Cardiac septum (tissue), 1 donor: ENCODE measurements around the gene RPL18. TPM values are rescaled to one million over a fixed set of nuclear protein-coding genes. Genes with fewer than 3 reads are reported as not detected.
"Not testable (repeated sequence)": the region's sequence is repeated elsewhere in the genome, so short reads cannot be mapped to it uniquely, and the experiment has no call there.

Source experiments
- DNase-seq: peaks from one replicate; pipeline ENCODE4 v3.0.0-alpha.2; 2020; ENCODE audit warnings: low spot score
- intact Hi-C: fragments of 100-400 bp; cut with DNase I; formaldehyde crosslinking; loops from one replicate; pipeline ENCODE4 v1.14.0; 2022
- long read RNA-seq: library from polyadenylated mRNA; unstranded; transcript quantifications from one replicate; pipeline ENCODE4 v2.0.0, GENCODE V29; 2021
- total RNA-seq: library from RNA; stranded (reverse); fragmentation: NEBNext Ultra II Directional; extraction: Animal tissue kit (Norgen Biotek cat#: 25700); gene quantifications from one replicate; pipeline ENCODE4 v1.2.1, GENCODE V29; 2021
- donor health status: DM: no; HTN: no; CAD: no.

RPL18 gene
- total RNA-seq, result 437 TPM
- long read RNA-seq, transcript RPL18-208 (7 exons, 1,004 nt), result major isoform, 52 of 60 reads
- long read RNA-seq, partial matches to known transcripts, result 4 of 60 reads
- long read RNA-seq, other reads (novel, unspliced or antisense), result 0 of 60 reads

DNA sequence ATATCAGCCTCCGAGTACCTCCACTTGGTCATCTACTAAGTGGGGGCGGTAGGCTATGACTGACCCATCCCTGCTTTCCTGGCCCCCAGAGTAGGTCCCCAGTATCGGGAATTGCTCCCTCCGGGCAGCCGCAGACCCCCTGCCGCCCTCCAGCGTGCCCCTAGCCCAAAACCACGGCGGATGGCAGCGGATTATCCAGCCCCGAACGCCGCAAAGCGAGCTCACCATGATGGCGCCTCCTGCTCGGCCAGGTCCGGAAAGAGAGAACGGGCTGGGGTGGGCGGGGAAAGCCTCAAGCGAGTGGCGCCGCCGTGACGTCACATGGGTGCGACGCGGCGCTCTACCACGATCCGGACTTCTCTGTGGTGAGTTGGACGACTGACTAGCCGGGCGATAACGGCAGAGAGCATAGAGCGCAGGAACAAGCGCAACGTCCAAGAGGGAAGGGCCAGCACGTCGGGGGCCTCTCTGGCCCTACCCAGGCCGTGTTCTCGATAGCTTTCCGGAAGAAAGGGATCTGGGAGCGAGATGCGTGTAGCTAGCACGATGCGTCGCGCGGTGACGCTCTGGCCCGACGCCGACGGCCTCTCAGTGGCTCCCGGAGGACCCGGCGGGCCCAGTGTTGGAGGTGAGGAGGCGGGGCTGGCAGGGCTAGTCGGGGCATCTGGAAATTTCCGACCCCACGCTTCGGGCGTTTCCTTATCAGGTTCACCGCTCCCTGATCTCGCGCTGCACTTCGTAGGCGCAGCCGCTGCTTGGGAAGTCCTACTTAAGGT is at the start of gene RPL18, which contains the start of gene SPHK2:
TSS of gene RPL18 (minus strand) at position 263 of the 776 bp plus-strand sequence. CDS start at position 228, 35 bp downstream.
TSS of gene SPHK2 (plus strand) at position 591 of the 776 bp plus-strand sequence. CDS start 1,009 bp downstream, outside the sequence.
- DNase-seq, result peak; percentile 98
- intact Hi-C loops, result no loop called here

- intact Hi-C loops, result no loop called here
- DNase-seq, result no peak
Measured at GRCh38 chr19:48668761-48669160, 49.8 kb upstream of the RPL18 start.

GRCh38 chr19:48668332-48668731 is 49.4 kb upstream of the RPL18 start:
- intact Hi-C loops, result no loop called here
- DNase-seq, result no peak

- intact Hi-C loops, result no loop called here
- DNase-seq, result no peak
Measured at GRCh38 chr19:48665786-48666185, 46.8 kb upstream of the RPL18 start.

GRCh38 chr19:48664476-48664875 is 45.5 kb upstream of the RPL18 start:
- intact Hi-C loops, result loop anchor here (5.0 kb wide), 1 partner anchor 118 kb away; no protein-coding TSS in a partner anchor
- no peak for DNase-seq

DNA sequence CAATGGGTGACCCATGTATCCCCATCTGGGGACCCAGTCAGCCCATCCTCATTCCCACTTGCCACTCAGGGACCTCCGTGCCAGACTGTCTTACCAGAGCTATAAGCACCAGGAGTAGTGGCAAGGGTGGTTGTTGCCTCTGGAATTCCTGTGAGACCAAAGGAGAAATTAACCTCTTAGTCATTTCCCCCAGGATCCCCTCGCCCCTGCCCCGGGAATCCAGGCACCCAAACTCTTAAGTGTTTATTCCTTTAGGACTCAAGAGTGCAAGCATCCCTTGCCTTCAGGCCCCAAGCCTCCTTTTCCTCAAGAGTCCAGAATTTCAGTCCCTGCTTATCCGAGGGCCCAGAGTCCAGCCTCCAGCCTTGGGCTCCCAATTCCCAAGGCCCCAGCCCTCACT is 44.7 kb upstream of the RPL18 start:
- intact Hi-C loops, result loop anchor here (5.0 kb wide), 1 partner anchor 119 kb away; no protein-coding TSS in a partner anchor
- DNase-seq, result no peak

GRCh38 chr19:48661711-48662090 is 42.7 kb upstream of the RPL18 start:
- DNase-seq, result no peak
- intact Hi-C loops, result loop anchor here (5.0 kb wide), 1 partner anchor 121 kb away; no protein-coding TSS in a partner anchor

- intact Hi-C loops, result loop anchor here (5.0 kb wide), 1 partner anchor 121 kb away; no protein-coding TSS in a partner anchor
- peak; percentile 91 for DNase-seq
Measured at GRCh38 chr19:48660852-48661710, 42.1 kb upstream of the RPL18 start.

DNA sequence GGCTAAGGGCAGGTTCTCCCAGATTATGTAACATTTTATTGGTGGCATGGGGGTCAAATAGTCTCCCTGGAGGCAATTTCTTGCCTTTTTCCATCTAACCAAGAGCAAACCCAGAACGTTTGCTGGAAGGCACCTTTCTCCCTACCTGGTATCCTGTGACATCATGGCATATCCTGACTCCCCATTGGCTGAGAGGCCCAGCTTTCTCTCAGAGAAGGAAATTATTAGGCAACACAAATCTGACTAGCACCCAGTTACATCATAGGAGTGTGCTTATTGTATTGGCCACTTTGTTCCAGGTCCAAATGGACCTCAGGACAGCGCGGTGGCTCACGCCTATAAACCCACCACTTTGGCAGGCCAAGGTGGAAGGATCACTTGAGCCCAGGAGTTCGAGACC is 40.8 kb upstream of the RPL18 start:
- intact Hi-C loops, result loop anchor here (5.0 kb wide), 1 partner anchor 123 kb away; no protein-coding TSS in a partner anchor
- DNase-seq, result no peak

GRCh38 chr19:48658483-48658882 is 39.5 kb upstream of the RPL18 start:
- DNase-seq, result no peak
- intact Hi-C loops, result no loop called here

DNA sequence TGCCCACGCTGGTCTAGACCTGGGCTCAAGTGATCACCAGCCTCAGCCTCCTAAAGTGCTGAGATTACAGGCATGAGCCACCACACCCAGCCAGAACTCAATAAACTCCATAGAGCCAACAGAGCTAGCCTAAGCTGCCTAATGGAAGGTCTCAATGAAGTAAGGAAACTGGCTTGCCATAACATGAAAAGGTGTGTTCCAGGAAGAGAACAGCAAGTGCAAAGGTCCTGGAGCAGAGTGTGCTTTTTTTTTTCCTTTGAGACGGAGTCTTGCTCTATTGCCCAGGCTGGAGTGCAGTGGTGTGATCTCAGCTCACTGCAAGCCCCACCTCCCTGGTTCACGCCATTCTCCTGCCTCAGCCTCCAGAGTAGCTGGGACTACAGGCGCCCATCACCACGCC is 38.9 kb upstream of the RPL18 start:
- intact Hi-C loops, result not testable (repeated sequence)

DNA sequence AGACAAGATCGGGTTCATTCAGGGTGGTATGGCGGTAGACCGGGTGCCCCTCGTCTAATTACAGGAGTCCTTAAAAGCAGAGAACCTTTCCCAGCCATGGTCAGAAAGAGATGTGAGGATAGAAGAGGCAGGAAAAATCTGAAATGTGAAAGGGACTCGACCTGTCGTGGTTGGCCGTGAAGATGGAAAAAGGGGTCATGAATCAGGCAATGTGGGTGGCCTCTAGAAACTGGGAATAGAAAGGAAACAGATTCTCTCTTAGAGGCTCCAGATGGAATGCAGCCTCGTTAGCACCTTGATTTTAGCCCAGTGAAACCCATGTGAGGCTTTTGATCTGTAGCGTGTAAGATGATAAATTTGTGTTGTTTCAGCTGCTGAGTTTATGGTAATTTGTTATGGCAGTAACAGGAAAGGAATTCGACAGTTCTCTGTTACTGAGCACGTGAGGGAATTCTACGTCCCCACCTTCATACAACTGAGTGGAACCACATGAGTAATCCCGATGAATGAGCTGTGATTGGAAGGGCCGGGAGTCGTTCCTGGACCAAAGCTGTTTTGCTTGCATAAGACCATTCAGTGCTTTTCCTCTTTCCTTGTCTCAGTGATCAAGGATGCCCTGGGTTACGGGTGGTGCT is 38.0 kb upstream of the RPL18 start:
- intact Hi-C loops, result no loop called here
- no peak for DNase-seq

More for the DNA sequence above, 38.9 kb upstream of the RPL18 start:
- not testable (repeated sequence) for DNase-seq

DNA sequence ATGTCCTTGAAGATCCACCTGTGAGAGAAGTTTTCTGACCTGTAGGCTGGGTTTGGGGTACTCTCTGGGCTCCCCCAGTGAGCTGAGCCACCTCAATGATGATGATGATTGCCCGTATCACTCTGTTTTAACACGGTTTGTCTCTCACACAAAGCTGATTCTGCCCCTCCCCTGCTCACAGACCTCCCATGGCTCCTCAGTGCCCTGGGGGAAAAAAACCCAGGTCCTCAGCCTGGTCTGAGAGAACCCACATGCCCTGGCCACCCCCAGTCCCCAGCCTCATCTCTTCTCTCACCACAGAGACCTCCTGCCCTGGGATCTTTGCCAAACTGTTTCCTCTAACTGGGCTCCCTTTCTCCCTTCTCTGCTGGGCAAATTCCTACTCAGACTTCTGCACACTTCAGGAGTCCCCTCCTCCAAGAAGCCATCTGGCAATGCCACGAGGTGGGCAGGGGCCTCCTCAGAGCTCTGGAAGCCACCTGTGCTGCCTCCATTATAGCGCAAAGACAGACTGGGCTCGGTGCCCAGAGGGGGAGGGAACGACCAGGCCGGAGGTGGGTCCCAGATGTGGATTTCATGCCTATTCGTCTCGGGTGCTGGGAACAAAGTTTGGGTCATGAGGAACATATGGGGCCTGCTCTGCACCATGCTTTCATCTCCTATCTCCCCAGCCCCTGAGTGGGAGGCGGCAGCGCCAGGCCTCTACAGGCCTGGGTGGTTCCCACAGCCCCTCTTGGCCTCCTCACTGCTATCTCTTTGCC is 35.5 kb upstream of the RPL18 start:
- intact Hi-C loops, result no loop called here
- no peak for DNase-seq

DNA sequence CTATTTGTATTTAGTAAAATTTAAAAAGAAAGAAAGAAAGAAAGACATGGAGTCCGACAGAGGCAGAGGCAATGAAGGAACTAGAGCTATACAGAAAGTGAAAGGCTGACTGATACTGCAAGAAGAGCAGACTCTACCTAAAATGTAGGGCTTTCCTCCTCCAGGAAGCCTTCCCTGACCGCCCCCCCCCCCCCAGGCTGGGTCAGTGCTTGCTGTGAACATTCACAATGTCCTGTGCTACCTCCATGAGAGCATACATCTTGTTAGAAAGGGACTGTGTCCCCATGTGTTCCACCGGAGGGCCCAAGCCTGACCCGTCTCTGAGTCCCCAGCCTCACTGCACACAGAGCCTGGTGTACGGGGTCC is 32.7 kb upstream of the RPL18 start:
- intact Hi-C loops, result no loop called here
- DNase-seq, result no peak

- intact Hi-C loops, result no loop called here
- DNase-seq, result no peak
Measured at GRCh38 chr19:48650974-48651682, 32.1 kb upstream of the RPL18 start.

DNA sequence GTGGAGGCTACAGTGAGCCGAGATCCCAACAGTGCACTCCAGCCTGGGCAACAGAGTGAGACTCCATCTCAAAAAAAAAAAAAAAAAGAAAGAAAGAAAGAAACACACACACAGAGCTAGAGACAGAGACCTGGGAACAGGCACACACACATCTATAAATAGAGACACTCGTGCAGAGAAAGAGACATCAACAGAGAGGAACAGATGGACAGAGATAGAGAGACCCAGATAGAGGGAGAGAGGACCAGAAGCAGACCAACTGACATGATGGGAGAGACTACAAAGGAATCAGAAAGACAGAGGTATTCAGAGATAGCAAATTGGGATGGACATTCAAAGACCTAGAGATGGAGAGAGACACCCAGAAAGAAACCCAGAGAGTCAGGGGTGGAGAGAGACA is 29.2 kb upstream of the RPL18 start:
- intact Hi-C loops, result loop anchor here (5.0 kb wide), 2 partner anchors 189 to 309 kb away; partner anchors contain the start of gene HSD17B14
- no peak for DNase-seq

DNA sequence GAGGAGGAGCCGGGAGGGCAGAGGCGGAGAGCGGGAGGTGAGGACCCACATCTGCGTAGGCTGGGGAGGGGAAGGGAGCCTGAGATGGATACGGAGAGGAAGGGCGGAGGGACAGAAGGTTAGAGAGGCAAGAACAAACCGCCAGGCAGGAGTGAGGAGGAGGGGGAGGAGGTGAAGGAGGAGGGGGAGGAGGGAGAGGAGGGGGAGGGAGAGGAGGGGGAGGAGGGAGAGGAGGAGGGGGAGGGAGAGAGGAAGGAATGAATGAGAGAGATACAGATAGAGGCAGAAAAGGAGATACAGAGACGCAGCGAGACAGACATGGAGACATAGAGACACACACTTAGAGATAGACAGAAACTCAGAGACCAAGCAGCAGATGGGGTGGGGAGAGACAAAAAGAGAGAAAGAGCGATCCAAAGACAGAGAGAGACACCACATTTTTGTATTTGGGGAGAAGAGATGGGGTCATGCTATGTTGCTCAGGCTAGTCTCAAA is 27.8 kb upstream of the RPL18 start:
- no peak for DNase-seq
- intact Hi-C loops, result loop anchor here (5.0 kb wide), 2 partner anchors 191 to 311 kb away; partner anchors contain the start of gene HSD17B14
